Uterus (tissue), 2 donors: Measurements from ENCODE around the gene NDUFB3.

Source experiments
- CTCF ChIP-seq, 4 experiments: fragments of 200-600 bp in 2 of 4; fragments of 450-650 bp in 2 of 4; sonication (generic) in 2 of 4; IDR thresholded peaks; one replicate each; pipeline ENCODE4 v1.5.1; 2016 to 2019; ENCODE audit warnings: antibody characterized with exemption in 4 of 4, mild to moderate bottlenecking in 2 of 4, moderate library complexity in 1 of 4
- POLR2A ChIP-seq, 2 donors: fragments of 450-650 bp; IDR thresholded peaks; one replicate each; pipeline ENCODE4 v1.6.1; 2016; ENCODE audit warnings: antibody characterized with exemption in 2 of 2, mild to moderate bottlenecking in 1 of 2, moderate library complexity in 1 of 2

GRCh38 chr2:201040867-201041628, 30.8 kb upstream of the NDUFB3 start:
- TF ChIP-seq CTCF (IDR thresholded peaks at IDR 0.05) = no peak
- TF ChIP-seq POLR2A (IDR thresholded peaks at IDR 0.05) = no peak
